Karpas-422 (cell line): Measurements from ENCODE around the gene DYSF. TPM values are rescaled to one million over a fixed set of nuclear protein-coding genes. Genes with fewer than 3 reads are reported as not detected.
A peak's percentile ranks its signal among the peaks of the same experiment; 100 is the strongest.

ENCODE experiments used
- DNase-seq: peaks from one replicate; pipeline ENCODE4 v3.0.0-alpha.2; 2015
- H2AFZ ChIP-seq: fragments of 200-600 bp; sonication (generic); 2 replicates; pipeline ENCODE4 v1.6.1; 2014; ENCODE audit warnings: antibody characterized with exemption, low read length, mixed read lengths
- H3K27ac ChIP-seq: fragments of 200-600 bp; sonication (generic); 2 replicates; pipeline ENCODE4 v1.5.1; 2014; ENCODE audit warnings: mild to moderate bottlenecking, low read length, moderate library complexity
- H3K27me3 ChIP-seq: fragments of 200-600 bp; sonication (generic); 2 replicates; pipeline ENCODE4 v1.6.1; 2014; ENCODE audit warnings: low read length, mixed read lengths
- H3K36me3 ChIP-seq: fragments of 200-600 bp; sonication (generic); 2 replicates; pipeline ENCODE4 v1.6.1; 2014; ENCODE audit warnings: low read length, mixed read lengths; ENCODE audit not compliant: insufficient read depth
- H3K4me1 ChIP-seq: fragments of 200-600 bp; sonication (generic); 2 replicates; pipeline ENCODE4 v1.6.1; 2014; ENCODE audit warnings: mild to moderate bottlenecking, low read length, mixed read lengths
- H3K4me2 ChIP-seq: fragments of 200-600 bp; sonication (generic); 2 replicates; pipeline ENCODE4 v1.6.1; 2014; ENCODE audit warnings: low read length, low read depth, mild to moderate bottlenecking; ENCODE audit not compliant: poor library complexity, severe bottlenecking
- H3K4me3 ChIP-seq: fragments of 200-600 bp; sonication (generic); 2 replicates; pipeline ENCODE4 v1.5.1; 2014; ENCODE audit warnings: mild to moderate bottlenecking, antibody characterized with exemption, low read length, mixed read lengths
- H3K79me2 ChIP-seq: fragments of 200-600 bp; sonication (generic); 2 replicates; pipeline ENCODE4 v1.6.1; 2014; ENCODE audit warnings: mild to moderate bottlenecking, low read length, mixed read lengths
- H3K9ac ChIP-seq: fragments of 200-600 bp; sonication (generic); 2 replicates; pipeline ENCODE4 v1.6.0; 2014; ENCODE audit warnings: low read length
- H3K9me2 ChIP-seq: fragments of 200-600 bp; sonication (generic), shearing (Covaris generic); replicated peaks from 2 replicates; pipeline ENCODE4 v1.6.0; 2014; ENCODE audit warnings: mild to moderate bottlenecking, low read length, moderate library complexity; ENCODE audit not compliant: insufficient read depth
- H3K9me3 ChIP-seq: fragments of 300-700, 200-600 bp; sonication (generic); 2 replicates; pipeline ENCODE4 v1.6.1; 2014; ENCODE audit warnings: low read length, mixed read lengths
- H4K20me1 ChIP-seq: fragments of 200-600 bp; sonication (generic); 2 replicates; pipeline ENCODE4 v1.6.1; 2014; ENCODE audit warnings: mild to moderate bottlenecking, antibody characterized with exemption, low read length, low read depth; ENCODE audit not compliant: insufficient read depth
- total RNA-seq: library from RNA; depleted of rRNA; stranded (reverse); fragments of >200 nt; shearing (Covaris generic); gene quantifications from 2 replicates; pipeline ENCODE4 v1.2.3, GENCODE V29; 2014; ENCODE audit warnings: low replicate concordance

DYSF gene
- total RNA-seq, 1 experiment from 2014 or later: not detected

DNA sequence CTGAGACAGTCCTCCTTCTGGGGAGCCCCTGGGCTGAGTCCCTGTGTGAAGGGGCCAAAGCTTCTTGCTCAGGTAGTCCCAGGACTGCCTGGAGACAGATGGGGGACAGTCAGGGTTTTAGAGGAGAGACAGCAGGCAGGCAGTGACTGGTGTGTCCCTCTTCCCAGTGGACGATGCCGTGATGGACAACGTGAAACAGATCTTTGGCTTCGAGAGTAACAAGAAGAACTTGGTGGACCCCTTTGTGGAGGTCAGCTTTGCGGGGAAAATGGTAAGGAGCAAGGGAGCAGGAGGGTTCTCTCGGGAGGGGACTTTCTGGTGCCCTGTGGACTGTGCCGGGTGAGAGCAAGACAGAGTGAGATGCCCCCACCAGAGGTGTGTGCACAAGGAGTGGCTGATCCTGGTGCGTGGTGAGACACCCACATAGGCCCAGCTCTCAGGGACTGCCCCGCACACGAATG is 74.8 kb downstream of the DYSF start:
- no peak overlapping the region for H3K27ac ChIP-seq
- peaks cover under 1% of the 10 kb centered on the region; the same call in 1 of the 2 replicates for H4K20me1 ChIP-seq
- H3K4me2 ChIP-seq: no peak overlapping the region
- DNase-seq: no peak
- no peak overlapping the region for H3K9ac ChIP-seq
- H2AFZ ChIP-seq: no peak overlapping the region
- no peaks in the 10 kb centered on the region for H3K9me3 ChIP-seq
- H3K36me3 ChIP-seq: no peaks in the 10 kb centered on the region
- no peak overlapping the region for H3K4me3 ChIP-seq
- H3K9me2 ChIP-seq: no peaks in the 10 kb centered on the region
- no peaks in the 10 kb centered on the region for H3K27me3 ChIP-seq
- H3K4me1 ChIP-seq: no peaks in the 10 kb centered on the region
- no peaks in the 10 kb centered on the region for H3K79me2 ChIP-seq

DNA sequence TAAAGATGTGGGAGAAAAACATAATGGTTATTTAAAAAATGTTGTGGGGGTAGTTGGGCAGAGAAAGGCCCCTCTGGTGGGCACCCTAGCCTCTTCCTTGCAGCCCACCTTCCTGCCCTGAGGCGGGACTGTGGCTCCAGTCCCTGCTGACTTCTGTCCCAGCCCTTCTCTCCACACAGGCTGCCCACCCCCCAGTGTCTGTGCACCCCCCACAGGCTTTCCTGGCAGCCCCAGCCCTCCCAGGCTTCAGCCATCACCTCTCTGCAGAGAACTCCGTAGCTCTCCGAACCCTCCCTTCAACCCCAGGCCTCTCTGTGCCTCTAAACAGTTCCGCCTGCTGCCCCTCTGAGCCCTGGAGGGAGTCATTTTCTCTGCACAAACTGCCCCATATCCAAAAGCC is 75.4 kb downstream of the DYSF start:
- no peaks in the 10 kb centered on the region for H3K27me3 ChIP-seq
- H3K79me2 ChIP-seq: no peaks in the 10 kb centered on the region
- H3K9me2 ChIP-seq: no peaks in the 10 kb centered on the region
- H4K20me1 ChIP-seq: no peaks in the 10 kb centered on the region; the same call in 1 of the 2 replicates
- DNase-seq: no peak
- no peak overlapping the region for H3K4me3 ChIP-seq
- H3K9me3 ChIP-seq: no peaks in the 10 kb centered on the region
- H3K4me1 ChIP-seq: no peaks in the 10 kb centered on the region
- H3K27ac ChIP-seq: no peak overlapping the region
- no peak overlapping the region for H3K4me2 ChIP-seq
- H3K36me3 ChIP-seq: no peaks in the 10 kb centered on the region
- H3K9ac ChIP-seq: no peak overlapping the region
- no peak overlapping the region for H2AFZ ChIP-seq

DNA sequence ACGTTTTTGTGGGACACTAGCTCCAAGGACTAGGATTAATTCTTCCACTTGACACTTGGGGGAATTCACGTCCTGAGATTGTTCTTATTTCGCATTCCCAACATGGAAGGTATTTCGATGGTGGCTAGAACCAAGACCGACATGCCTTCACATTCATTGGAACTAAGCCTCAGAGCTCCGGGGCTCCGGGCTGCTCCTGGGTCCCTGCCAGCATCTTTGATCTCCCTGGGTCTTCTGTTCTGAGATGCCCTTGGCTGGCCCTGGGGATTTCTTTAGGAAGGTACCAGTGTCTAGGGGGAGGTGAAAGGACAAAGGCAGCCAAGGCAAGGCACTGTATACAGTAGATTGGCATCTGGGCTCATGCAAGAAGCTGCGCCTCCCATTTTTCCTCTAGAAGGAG is 76.8 kb downstream of the DYSF start:
- DNase-seq: no peak
- no peak overlapping the region for H3K4me2 ChIP-seq
- no peak overlapping the region for H3K27ac ChIP-seq
- H3K36me3 ChIP-seq: no peaks in the 10 kb centered on the region
- H3K9me3 ChIP-seq: no peaks in the 10 kb centered on the region
- no peaks in the 10 kb centered on the region for H3K9me2 ChIP-seq
- no peak overlapping the region for H2AFZ ChIP-seq
- H3K9ac ChIP-seq: no peak overlapping the region
- H4K20me1 ChIP-seq: no peaks in the 10 kb centered on the region; the same call in 1 of the 2 replicates
- no peaks in the 10 kb centered on the region for H3K79me2 ChIP-seq
- no peaks in the 10 kb centered on the region for H3K4me1 ChIP-seq
- no peaks in the 10 kb centered on the region for H3K27me3 ChIP-seq
- no peak overlapping the region for H3K4me3 ChIP-seq

DNA sequence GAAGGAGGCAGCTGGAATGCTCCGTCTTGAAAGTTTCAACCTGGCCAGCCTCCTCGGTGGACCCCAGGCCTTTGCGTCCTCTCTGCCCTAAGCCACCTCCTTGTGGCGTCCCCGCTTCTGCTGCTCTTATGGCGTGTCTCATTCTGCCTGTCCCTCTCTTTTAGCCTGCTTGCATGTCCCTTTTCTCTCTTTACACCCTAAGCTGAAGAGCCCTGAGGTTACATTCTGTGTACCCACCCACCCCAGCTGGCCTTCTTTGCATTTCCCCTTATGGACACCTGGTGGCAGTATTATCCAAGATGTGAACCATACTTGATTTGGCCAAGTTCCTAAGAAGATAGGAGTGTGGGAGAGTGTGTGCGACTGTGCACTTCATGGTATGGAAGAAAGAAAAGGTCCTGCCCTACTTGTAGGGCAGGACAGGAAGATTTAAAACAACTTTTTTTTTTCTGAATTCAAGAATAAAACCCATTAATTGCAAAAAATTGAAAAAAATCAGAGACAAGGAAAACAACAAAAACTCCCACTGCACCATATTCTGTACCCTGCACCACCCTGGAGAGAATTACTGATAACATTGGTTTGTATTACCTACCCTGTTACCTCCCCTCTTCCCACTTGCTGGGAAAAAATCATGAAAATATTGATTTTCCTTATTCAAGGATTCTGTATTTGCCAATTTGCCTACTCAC is 77.4 kb downstream of the DYSF start:
- peak; percentile 87 for DNase-seq
- no peak overlapping the region for H3K4me2 ChIP-seq
- no peaks in the 10 kb centered on the region for H3K36me3 ChIP-seq
- H3K9me2 ChIP-seq: no peaks in the 10 kb centered on the region
- no peaks in the 10 kb centered on the region for H3K4me1 ChIP-seq
- H3K9ac ChIP-seq: no peak overlapping the region
- H3K79me2 ChIP-seq: no peaks in the 10 kb centered on the region
- no peak overlapping the region for H2AFZ ChIP-seq
- no peaks in the 10 kb centered on the region for H3K9me3 ChIP-seq
- H3K27ac ChIP-seq: no peak overlapping the region
- no peak overlapping the region for H3K4me3 ChIP-seq
- H3K27me3 ChIP-seq: no peaks in the 10 kb centered on the region
- H4K20me1 ChIP-seq: no peaks in the 10 kb centered on the region; the same call in 1 of the 2 replicates

DNA sequence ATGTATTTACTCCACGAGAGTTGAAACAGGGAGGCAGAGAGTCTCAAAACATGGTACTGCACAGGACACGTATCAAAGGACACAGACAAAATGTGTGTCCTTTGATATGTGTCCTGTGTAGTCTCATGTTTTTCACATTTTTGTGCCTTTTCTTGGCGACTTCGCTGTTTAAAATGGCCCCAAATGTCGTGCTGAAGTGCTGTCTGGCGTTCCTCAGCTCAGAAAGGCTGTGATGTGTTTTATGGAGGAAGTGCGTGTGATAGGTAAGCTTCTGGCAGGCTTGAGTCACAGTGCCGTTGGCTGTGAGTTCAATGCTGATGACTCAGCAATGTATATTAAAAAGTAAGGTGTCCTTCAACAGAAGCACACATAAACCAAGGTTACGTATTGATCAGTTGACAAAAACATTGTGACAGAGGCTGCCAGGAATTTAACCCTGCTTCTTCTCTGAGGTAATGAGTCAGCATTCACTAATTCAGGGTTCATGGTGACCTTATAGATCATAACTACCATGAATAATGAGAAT is 78.2 kb downstream of the DYSF start:
- Histone ChIP-seq H3K9me2 (no peaks in the 10 kb centered on the region), H3K4me2 (no peak overlapping the region), H3K4me3 (no peak overlapping the region), H2AFZ (no peak overlapping the region), H3K36me3 (no peaks in the 10 kb centered on the region), H3K79me2 (no peaks in the 10 kb centered on the region), H4K20me1 (no peaks in the 10 kb centered on the region; the same call in 1 of the 2 replicates), H3K27me3 (no peaks in the 10 kb centered on the region), H3K9ac (no peak overlapping the region), H3K27ac (no peak overlapping the region), H3K9me3 (no peaks in the 10 kb centered on the region), H3K4me1 (no peaks in the 10 kb centered on the region)
- DNase-seq: no peak

DNA sequence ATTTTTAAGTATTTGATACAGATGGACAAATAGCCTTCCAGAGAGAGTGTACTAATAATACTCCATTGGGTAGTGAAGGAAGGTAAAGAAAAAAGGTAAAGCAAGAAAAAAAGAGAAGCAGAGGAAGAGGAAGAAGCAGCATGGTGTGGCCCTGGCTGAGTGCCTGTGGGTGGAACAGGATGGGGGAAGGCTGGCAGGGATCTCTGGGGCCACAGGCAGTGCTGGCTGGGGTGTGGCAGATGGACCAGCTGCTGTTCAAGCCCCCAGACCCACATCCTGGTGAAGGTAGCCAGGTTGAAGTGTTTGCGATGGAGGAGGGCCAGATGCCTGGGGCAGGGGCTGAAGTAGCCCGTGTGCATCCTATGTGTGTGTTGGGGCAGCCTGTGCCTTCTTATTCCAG is 79.0 kb downstream of the DYSF start:
- H3K36me3 ChIP-seq: no peaks in the 10 kb centered on the region
- H3K27me3 ChIP-seq: no peaks in the 10 kb centered on the region
- H3K4me1 ChIP-seq: no peaks in the 10 kb centered on the region
- no peaks in the 10 kb centered on the region for H3K9me2 ChIP-seq
- no peak overlapping the region for H3K4me2 ChIP-seq
- H3K27ac ChIP-seq: no peak overlapping the region
- H3K9ac ChIP-seq: no peak overlapping the region
- no peak overlapping the region for H3K4me3 ChIP-seq
- no peak for DNase-seq
- no peak overlapping the region for H2AFZ ChIP-seq
- H3K9me3 ChIP-seq: no peaks in the 10 kb centered on the region
- no peaks in the 10 kb centered on the region for H3K79me2 ChIP-seq
- no peaks in the 10 kb centered on the region; the same call in 1 of the 2 replicates for H4K20me1 ChIP-seq

DNA sequence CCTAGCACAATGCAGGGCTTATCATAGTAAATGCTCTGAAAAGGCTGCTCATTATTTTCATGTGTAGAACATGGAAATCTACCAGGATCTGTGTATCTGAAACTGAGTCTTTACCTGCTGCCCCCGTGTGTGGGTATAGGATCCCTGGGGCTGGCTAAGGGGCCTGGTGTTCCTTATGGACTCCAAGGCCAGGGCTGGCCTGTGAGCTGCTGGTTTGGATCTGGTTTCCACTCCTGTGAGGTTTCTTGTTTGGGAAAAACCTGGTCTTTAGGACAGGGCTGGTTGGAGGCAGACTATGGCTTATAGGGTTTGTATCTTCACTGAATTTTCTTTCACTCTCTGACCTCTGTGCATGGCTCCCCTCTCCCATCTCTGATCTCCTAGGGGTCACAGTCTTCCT is 80.8 kb downstream of the DYSF start:
- no peak overlapping the region for H3K27ac ChIP-seq
- no peaks in the 10 kb centered on the region for H3K9me2 ChIP-seq
- H3K4me2 ChIP-seq: no peak overlapping the region
- no peak overlapping the region for H2AFZ ChIP-seq
- DNase-seq: no peak
- no peaks in the 10 kb centered on the region for H3K36me3 ChIP-seq
- no peak overlapping the region for H3K9ac ChIP-seq
- H3K4me1 ChIP-seq: no peaks in the 10 kb centered on the region
- no peak overlapping the region for H3K4me3 ChIP-seq
- H3K79me2 ChIP-seq: no peaks in the 10 kb centered on the region
- no peaks in the 10 kb centered on the region for H3K9me3 ChIP-seq
- H3K27me3 ChIP-seq: no peaks in the 10 kb centered on the region
- H4K20me1 ChIP-seq: no peaks in the 10 kb centered on the region

DNA sequence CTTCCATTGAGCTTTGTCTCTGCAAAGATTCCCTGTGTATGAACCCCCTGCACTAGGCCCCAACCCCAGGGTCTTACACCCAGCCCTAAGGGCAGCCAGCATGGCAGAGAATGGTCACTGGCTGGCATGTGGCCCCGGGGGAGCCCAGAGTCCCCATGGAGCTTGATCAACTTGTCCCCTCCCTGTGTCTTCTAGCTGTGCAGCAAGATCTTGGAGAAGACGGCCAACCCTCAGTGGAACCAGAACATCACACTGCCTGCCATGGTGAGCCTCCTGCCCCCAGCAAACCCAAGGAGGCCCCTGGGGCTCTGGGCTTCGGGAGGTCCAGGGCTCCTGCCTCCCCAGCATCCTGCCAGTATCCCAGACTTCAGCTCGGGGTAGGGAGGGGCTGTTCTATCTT is 81.5 kb downstream of the DYSF start:
- DNase-seq: no peak
- Histone ChIP-seq H3K9me2 (no peaks in the 10 kb centered on the region), H3K9me3 (no peaks in the 10 kb centered on the region), H3K4me2 (no peak overlapping the region), H3K36me3 (no peaks in the 10 kb centered on the region), H3K4me3 (no peak overlapping the region), H2AFZ (no peak overlapping the region), H4K20me1 (no peaks in the 10 kb centered on the region), H3K27ac (no peak overlapping the region), H3K27me3 (no peaks in the 10 kb centered on the region), H3K9ac (no peak overlapping the region), H3K4me1 (no peaks in the 10 kb centered on the region), H3K79me2 (no peaks in the 10 kb centered on the region)
